Measurements from ENCODE around the gene DNALI1. TPM values are rescaled to one million over a fixed set of nuclear protein-coding genes. Genes with fewer than 3 reads are reported as not detected.
"Not testable (repeated sequence)": the region's sequence is repeated elsewhere in the genome, so short reads cannot be mapped to it uniquely, and the experiment has no call there.

DNALI1 gene
- polyA plus RNA-seq: not detected

DNA sequence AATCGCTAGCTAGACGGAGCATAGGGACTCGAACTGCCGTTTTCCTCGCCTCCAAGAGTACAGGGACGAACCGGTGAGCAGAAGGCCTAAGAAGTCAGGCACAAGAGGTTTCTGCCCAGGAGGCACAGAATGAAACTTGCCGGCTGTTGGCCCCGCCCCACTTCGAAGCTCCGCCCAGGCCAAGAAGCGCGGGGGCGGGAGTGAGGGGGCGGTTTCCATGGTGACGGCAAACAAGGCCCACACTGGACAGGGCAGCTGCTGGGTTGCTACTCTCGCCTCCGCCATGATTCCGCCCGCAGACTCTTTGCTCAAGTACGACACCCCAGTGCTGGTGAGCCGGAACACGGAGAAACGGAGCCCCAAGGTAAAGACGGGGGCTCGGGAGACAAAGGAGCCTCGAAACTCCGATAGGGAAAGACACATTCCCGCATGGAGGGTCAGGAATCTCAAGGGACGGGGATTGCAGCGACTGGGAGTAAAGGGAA lies at the start of gene DNALI1:
Gene DNALI1, plus strand, starts transcription at position 229 of the 485 bp plus-strand sequence. Its CDS starts 55 bp downstream, at position 284.
- Mint-ChIP-seq H3K27me3 (peaks cover 2% of the 10 kb centered on the region), H3K9me3 (no peaks in the 10 kb centered on the region), H3K36me3 (peaks cover 3% of the 10 kb centered on the region), H3K4me1 (peaks cover 15 to 20% (median 18%) of the 10 kb centered on the region in 3 donors), H3K4me3 (peak within 1 kb of the TSS in 1 of 4 donors; percentile 92), H3K27ac (no peak within 1 kb of the TSS)

DNA sequence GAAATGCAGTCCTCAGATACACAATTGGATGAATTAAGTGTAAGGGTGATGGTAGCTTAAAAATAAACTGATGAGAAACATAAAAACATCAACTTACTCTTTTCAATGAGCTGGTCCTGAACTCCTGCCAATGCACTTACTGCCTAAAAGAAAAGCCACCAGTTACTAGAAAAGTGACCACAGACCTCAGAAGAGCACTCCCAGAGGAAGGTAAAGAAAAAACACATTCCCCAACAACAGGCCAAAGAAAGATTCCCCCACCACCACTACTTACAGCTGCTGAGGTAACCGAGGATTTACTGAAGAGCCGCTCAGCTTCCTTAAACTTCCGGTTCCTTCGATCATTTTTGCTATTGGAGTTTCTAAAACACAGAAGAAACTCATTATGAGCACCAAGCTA lies 47.6 kb upstream of the DNALI1 start:
- Mint-ChIP-seq H3K27me3 (no peaks in the 10 kb centered on the region), H3K4me3 (peak overlapping the region in 1 of 4 donors; percentile 7), H3K4me1 (peaks cover 31 to 35% (median 31%) of the 10 kb centered on the region in 3 donors), H3K36me3 (peaks cover 9% of the 10 kb centered on the region), H3K27ac (peak overlapping the region in 2 of 3 donors; percentile 15 to 48), H3K9me3 (no peaks in the 10 kb centered on the region)

DNA sequence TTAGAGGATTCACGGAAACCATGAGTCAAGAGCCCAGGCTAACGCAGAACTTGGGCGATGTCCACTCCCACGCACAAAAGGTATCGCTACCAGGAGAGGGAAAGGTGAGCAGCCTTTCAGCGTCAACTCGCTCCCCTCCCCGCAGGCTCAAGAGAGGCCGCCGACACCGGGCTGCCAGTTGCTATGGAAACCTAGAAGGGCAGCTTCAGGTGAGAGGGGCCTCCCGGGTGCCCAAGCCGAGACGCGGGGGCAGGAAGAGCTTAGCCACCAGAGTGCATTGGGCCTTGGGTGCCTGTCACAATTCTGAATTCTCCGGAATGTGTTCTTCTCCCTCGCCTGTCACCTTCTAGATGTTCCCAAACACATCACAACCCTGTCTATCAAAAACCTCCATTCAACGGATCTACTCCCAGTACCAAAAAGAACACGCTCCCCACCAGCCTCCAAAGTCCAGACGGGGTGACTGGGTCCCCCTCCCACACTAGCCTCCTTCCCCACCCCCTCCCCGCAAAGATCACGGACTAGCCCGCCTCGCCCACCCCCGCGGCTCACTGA lies 42.9 kb upstream of the DNALI1 start:
- Mint-ChIP-seq H3K4me1 (peaks cover 27 to 29% (median 27%) of the 10 kb centered on the region in 3 donors), H3K9me3 (no peaks in the 10 kb centered on the region), H3K4me3 (peak overlapping the region; percentile 90 to 99 (median 94)), H3K27me3 (peaks cover under 1% of the 10 kb centered on the region), H3K36me3 (peaks cover 5% of the 10 kb centered on the region), H3K27ac (peak overlapping the region; percentile 34 to 89 (median 88))

DNA sequence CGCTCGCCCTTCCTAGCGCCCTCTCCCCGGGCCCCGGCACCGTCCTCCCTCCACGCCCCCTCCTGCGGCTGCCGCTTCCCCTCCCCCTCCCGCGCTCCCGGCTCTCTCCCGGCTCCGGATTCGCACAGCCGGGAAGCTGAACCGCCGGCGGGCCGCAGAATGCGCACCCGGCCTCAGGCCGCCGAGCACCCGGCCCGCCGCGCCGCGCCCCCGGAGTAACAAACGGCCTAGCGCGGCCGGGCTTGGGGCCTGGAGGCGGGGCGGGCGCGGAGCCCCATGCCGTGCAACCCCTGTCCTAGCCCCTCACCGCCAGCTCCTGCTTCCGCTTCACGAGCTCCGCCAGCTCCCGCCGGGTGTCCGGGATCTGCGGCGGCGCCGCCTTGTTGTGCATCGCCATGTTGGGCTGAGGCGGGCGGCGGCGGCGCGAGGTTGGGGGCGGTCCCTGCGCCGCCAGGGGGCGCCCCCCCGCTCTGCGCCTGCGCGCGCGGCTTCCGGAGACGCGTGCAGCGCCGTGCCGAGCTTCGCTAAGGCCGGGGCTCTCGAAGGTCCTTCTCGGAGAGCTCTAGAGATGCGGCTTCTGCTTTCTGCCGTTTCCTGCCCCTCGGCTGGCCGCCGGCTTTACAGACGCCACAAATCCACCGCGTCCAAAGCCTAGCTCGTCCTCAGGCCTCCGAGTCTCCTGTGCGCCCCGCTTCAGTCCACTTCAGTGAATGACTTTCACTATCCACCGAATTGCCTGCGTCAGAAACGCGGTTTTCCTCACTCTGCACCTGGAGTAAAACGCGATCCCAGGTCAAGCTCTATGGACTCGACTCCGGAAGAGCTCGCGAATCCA lies 42.2 kb upstream of the DNALI1 start, which contains the start of gene MEAF6:
Gene MEAF6, minus strand, starts transcription at position 417 of the 835 bp plus-strand sequence. Its CDS starts 20 bp downstream, at position 397.
- Mint-ChIP-seq H3K27ac (peak within 1 kb of the TSS; percentile 88 to 99 (median 97)), H3K27me3 (peaks cover 2% of the 10 kb centered on the region), H3K36me3 (peaks cover 1% of the 10 kb centered on the region), H3K4me1 (peaks cover 21 to 27% (median 23%) of the 10 kb centered on the region in 3 donors), H3K4me3 (peak within 1 kb of the TSS; percentile 90 to 99 (median 94)), H3K9me3 (no peaks in the 10 kb centered on the region)

DNA sequence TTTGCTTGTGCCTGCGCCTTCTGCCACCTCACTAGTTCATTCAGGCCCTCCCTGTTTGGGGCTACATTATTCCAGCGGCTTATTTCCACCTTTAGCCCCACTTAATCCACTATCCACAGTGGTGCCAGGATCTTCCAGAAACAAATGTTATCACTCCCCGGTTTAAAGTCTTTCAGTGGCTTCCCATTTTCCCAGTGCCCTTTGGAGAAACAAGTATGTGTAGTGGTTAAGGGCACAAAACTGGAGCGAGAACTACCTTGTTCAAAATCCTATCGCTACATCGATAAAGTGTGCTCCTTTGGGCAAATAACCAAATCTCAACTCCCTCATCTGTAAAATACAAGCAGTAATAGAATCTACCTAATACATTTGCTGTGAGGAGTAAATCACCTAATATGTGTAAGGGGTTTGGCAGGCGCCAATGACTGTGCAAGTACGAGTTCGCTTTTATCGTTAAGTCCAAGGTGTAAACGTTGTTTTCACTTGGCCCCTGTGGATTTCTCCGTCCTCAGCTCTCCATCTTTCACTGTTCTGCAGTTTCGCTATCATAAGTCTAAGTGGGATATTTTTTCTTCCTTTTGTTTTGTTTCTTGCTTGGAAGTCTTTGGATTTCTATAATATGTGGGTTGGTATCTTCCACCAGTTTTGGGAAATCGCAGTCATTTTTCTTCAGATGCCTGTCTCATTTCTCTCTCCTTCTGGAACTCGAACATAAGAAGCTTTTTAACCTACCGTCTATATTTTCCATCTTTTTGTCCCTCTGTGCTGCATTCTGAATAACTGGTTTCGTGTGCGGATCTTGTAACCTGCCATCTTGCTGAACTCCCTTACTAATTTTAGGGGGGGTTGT lies 41.3 kb upstream of the DNALI1 start:
- Mint-ChIP-seq H3K9me3 (no peaks in the 10 kb centered on the region), H3K4me1 (peaks cover 21 to 29% (median 23%) of the 10 kb centered on the region in 3 donors), H3K27me3 (peaks cover 2% of the 10 kb centered on the region), H3K27ac (peak overlapping the region; percentile 88 to 99 (median 97)), H3K36me3 (peaks cover 1% of the 10 kb centered on the region), H3K4me3 (peak overlapping the region; percentile 90 to 99 (median 94))

DNA sequence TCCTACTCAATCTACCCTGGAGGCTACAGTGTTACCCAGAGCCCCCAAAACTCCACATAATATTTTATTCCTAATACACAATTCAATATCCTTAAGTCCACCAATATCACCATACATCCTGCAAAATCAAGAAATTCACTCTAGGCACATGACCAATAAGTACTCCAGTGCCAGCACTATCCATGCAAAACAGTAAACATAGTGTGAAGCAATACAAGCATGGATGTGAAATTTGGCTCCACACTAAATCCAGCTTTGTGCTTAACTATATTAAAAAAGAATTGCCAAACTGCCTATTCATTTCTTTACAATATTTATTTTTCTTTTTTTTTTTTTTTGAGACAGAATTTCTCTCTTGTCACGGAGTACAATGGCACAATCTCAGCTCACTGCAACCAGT lies 39.2 kb upstream of the DNALI1 start:
- H3K27ac Mint-ChIP-seq: no peak overlapping the region
- H3K36me3 Mint-ChIP-seq: no peaks in the 10 kb centered on the region
- peaks cover 2% of the 10 kb centered on the region for H3K27me3 Mint-ChIP-seq
- H3K4me3 Mint-ChIP-seq: peak overlapping the region in 1 of 4 donors; percentile 90
- peaks cover 14 to 23% (median 18%) of the 10 kb centered on the region in 3 donors for H3K4me1 Mint-ChIP-seq
- H3K9me3 Mint-ChIP-seq: no peaks in the 10 kb centered on the region

DNA sequence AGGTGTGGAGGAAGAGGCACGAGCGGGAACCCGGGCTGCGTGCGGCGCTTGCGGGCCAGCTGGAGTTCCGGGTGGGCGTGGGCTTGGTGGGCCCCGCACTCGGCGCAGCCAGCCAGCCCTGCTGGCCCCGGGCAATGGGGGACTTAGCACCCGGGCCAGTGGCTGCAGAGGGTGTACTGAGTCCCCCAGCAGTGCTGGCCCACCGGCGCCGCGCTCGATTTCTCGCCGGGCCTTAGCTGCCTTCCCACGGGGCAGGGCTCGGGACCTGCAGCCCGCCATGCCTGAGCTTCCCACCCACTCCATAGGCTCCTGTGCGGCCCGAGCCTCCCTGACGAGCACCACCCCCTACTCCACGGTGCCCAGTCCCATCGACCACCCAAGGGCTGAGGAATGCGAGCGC lies 38.5 kb upstream of the DNALI1 start:
- not testable (repeated sequence) for H3K36me3 Mint-ChIP-seq, H3K27me3 Mint-ChIP-seq, H3K9me3 Mint-ChIP-seq
- H3K27ac Mint-ChIP-seq: peak overlapping the region in 1 of 3 donors; percentile 25
- H3K4me1 Mint-ChIP-seq: peaks cover 12 to 22% (median 16%) of the 10 kb centered on the region in 3 donors
- peak overlapping the region in 1 of 4 donors; percentile 86 for H3K4me3 Mint-ChIP-seq

DNA sequence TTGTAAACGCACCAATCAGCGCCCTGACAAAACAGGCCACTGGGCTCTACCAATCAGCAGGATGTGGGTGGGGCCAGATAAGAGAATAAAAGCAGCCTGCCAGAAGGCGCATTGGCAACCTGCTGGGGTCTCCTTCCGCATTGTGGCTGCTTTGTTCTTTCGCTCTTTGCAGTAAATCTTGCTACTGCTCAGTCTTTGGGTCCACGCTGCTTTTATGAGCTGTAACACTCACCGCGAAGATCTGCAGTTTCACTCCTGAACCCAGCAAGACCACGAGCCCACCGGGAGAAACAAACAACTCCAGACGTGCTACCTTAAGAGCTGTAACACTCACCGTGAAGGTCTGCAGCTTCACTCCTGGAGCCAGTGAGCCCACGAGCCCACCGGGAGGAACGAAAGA lies 37.8 kb upstream of the DNALI1 start:
- peak overlapping the region in 1 of 3 donors; percentile 25 for H3K27ac Mint-ChIP-seq
- H3K36me3 Mint-ChIP-seq, H3K9me3 Mint-ChIP-seq, H3K27me3 Mint-ChIP-seq: not testable (repeated sequence)
- H3K4me1 Mint-ChIP-seq: peaks cover 7 to 19% (median 11%) of the 10 kb centered on the region in 3 donors
- H3K4me3 Mint-ChIP-seq: peak overlapping the region; percentile 70 to 86 (median 78)

DNA sequence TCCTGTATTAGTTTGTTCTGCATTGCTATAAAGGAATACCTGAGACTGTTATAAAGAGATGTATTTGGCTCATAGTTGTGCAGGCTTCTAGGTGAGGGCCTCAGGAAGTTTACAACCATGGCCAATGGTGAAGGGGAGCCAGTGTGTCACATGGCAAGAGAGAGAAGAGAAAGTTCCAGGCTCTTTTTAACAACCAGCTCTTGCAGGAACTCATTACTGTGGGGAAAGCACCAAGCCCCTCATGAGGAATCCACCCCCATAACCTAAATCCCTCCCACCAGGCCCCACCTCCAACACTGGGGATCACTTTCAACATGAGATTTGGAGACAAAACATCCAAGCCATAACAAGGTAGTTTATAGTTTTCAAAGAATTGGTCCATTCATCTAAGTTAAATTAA lies 37.1 kb upstream of the DNALI1 start:
- H3K27ac Mint-ChIP-seq: peak overlapping the region in 1 of 3 donors; percentile 25
- peaks cover 7 to 19% (median 9%) of the 10 kb centered on the region in 3 donors for H3K4me1 Mint-ChIP-seq

DNA sequence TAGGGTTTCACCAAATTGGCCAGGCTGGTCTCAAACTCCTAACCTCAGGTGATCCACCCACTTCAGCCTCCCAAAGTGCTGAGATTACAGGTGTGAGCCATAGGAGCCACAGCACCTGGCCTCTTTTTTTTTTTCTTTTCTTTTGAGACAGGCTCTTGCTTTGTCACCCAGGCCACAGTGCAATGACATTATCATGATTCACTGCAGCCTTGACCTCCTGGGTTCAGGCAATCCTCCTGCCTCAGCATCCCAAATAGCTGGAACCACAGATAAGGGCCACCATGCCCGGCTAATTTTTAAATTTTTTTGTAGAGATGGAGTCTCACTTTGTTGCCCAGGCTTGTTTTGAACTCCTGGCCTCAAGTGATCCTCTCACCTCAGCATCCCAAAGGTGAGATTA lies 26.9 kb upstream of the DNALI1 start:
- H3K36me3 Mint-ChIP-seq, H3K27me3 Mint-ChIP-seq, H3K4me1 Mint-ChIP-seq, H3K4me3 Mint-ChIP-seq, H3K9me3 Mint-ChIP-seq: not testable (repeated sequence)
- peak overlapping the region in 1 of 3 donors; percentile 62 for H3K27ac Mint-ChIP-seq

More for the DNA sequence above, 37.1 kb upstream of the DNALI1 start:
- H3K36me3 Mint-ChIP-seq: peaks cover 2% of the 10 kb centered on the region
- H3K9me3 Mint-ChIP-seq: no peaks in the 10 kb centered on the region
- H3K4me3 Mint-ChIP-seq: peak overlapping the region in 2 of 4 donors; percentile 83 to 86
- peaks cover 2% of the 10 kb centered on the region for H3K27me3 Mint-ChIP-seq

DNA sequence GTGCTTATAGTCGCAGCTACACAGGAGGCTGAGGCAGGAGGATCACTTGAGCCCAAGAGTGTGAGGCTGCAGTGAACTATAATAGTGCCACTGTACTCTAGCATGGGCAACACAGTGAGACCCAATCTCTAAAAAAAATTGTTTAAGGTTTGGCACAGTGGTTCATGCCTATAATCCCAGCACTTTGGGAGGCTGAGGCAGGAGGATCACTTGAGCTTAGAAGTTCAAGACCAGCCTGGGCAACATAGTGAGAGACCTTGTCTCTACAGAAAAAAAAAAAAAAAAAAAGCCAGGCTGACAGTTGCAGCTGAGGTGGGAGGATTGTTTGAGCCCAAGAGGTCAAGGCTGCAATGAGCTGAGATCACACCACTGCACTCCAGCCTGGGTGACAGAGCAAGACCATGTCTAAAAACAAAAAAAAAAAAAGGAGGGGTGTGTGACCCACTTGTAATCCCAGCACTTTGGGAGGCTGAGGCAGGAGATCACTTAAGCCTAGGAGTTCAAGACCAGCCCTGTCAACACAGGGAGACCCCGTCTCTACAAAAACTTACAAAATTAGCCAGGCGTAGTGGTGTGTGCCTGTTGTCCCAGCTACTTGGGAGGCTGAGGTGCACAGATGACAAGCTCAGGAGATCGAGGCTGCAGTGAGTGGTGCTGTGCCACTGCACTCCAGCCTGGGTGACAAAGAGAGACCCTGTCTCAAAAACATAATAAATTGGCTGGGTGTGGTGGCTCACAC lies 24.2 kb upstream of the DNALI1 start:
- not testable (repeated sequence) for H3K27me3 Mint-ChIP-seq, H3K36me3 Mint-ChIP-seq, H3K9me3 Mint-ChIP-seq, H3K4me1 Mint-ChIP-seq, H3K4me3 Mint-ChIP-seq
- peak overlapping the region in 1 of 3 donors; percentile 47 for H3K27ac Mint-ChIP-seq

DNA sequence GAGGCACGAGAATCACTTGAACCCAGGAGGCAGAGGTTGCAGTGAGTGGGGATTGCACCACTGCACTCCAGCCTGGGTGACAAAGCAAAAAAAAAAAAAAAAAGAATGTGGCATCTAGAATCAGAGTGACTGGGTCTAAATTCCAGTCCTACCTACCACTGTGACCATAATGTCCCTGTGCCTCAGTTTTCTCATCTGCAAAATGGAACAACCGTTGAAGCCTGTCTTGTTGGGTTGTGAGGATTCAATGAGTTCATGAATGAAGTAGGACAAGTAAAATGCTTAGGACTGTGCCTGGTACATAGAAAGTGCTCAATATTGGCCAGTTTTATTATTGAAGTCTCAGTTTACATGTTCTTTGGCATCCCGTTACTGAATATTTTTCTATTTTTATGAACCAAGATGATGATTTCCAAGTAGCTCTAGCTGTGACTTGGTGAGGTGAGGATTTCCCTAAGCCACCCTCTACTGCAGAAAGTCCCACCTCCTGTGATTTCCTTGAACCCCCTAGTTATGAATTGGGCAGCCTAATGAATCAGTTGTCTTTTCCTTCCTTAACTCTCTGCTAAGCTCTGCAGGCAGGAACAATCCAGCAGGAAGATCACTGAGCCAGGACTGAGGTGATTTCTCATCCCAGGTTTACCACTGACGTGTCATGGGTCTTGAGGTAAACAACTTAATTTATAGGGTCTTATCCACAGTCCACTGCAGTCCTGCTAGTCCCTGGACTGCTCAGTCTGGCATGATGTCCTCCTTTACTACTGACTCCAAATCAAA lies 23.2 kb upstream of the DNALI1 start:
- no peaks in the 10 kb centered on the region for H3K9me3 Mint-ChIP-seq
- no peak overlapping the region for H3K27ac Mint-ChIP-seq
- peaks cover 0 to 2% (median 1%) of the 10 kb centered on the region in 3 donors for H3K4me1 Mint-ChIP-seq
- H3K27me3 Mint-ChIP-seq: no peaks in the 10 kb centered on the region
- H3K36me3 Mint-ChIP-seq: peaks cover 5% of the 10 kb centered on the region
- H3K4me3 Mint-ChIP-seq: no peak overlapping the region

DNA sequence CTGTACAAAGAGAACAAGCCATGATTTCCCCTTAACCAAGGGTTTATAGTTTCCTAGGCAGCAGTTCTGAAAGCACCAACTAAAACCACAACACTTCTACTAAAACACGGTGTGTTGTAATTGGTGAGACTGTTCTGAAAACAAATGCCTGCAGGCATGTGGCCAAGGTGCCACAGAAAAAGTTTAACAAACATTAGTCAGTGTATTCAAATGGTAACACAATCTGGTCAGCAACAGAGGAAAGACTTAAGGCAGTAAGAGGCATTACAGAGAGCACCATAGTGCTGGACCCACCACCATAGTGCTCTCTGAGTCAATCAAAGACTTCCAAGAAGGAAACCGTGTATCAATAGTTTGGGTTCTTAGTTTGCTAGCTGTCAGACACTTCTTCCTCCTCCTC lies 19.4 kb upstream of the DNALI1 start:
- Mint-ChIP-seq H3K27ac (no peak overlapping the region), H3K27me3 (no peaks in the 10 kb centered on the region), H3K9me3 (no peaks in the 10 kb centered on the region), H3K4me1 (peaks cover 0 to 3% (median 1%) of the 10 kb centered on the region in 3 donors), H3K36me3 (peaks cover 5% of the 10 kb centered on the region), H3K4me3 (no peak overlapping the region)
